Kidney glomerular epithelial cell (primary cell): ENCODE data around the gene EDRF1.
"Not testable (repeated sequence)": the region's sequence is repeated elsewhere in the genome, so short reads cannot be mapped to it uniquely, and the experiment has no call there.

ENCODE experiments used
- DNase-seq: peaks from one replicate; lab custom pipeline; 2025; lab: John Stamatoyannopoulos, UW

The EDRF1 gene, protein sequence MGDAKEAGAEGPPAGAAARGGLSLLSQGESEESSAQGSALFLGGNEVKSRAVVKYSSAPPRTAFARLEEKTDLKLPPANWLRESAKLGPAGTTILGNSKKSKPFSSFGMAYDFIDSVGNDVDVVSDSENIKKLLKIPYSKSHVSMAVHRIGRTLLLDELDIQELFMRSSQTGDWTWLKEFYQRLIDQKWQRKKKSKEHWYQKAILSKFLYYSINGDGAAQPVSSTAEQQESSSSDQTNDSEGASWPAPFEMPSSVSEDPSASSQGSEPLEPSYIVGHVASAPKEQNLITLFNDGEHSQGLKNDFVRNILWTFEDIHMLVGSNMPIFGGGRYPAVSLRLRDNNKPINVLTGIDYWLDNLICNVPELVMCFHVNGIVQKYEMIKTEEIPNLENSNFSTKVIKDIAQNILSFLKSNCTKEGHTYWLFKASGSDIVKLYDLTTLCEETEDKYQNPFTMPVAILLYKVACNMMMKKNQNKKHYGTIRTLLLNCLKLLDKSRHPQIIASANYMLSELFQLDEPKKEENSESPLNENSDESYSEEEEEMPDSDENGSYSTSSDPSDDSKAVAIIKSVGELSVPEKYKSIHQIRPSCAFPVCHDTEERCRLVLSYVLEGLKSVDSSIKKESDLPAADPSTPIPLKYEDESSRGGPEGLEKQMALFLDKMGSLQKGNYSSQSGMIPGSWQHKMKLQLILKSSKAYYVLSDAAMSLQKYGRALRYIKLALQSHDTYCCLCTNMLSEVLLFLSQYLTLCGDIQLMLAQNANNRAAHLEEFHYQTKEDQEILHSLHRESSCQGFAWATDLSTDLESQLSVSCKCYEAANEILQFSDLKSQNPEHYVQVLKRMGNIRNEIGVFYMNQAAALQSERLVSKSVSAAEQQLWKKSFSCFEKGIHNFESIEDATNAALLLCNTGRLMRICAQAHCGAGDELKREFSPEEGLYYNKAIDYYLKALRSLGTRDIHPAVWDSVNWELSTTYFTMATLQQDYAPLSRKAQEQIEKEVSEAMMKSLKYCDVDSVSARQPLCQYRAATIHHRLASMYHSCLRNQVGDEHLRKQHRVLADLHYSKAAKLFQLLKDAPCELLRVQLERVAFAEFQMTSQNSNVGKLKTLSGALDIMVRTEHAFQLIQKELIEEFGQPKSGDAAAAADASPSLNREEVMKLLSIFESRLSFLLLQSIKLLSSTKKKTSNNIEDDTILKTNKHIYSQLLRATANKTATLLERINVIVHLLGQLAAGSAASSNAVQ

GRCh38 chr10:125719173-125720001 lies at the start of gene EDRF1:
EDRF1 (plus strand) TSS chr10:125719709; CDS start chr10:125719808, 99 bp downstream.
- peak; percentile 99 for DNase-seq

DNA sequence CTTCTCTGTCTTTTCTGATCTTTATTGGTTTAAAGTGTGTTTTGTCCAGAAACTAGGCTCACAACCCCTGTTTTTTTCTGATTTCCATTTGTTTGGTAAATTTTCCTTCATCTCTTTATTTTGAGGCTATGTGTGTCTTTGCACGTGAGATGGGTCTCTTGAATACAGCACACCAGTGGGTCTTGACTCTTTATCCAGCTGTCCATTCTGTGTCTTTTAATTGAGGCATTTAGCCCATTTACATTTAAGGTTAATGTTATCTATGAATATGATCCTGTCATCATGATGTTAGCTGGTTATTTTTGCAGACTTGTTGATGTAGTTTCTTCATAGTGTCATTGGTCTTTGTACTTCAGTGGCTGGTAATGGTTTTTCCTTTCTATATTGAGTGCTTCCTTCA lies 46.6 kb upstream of the EDRF1 start:
- DNase-seq, result no peak

DNA sequence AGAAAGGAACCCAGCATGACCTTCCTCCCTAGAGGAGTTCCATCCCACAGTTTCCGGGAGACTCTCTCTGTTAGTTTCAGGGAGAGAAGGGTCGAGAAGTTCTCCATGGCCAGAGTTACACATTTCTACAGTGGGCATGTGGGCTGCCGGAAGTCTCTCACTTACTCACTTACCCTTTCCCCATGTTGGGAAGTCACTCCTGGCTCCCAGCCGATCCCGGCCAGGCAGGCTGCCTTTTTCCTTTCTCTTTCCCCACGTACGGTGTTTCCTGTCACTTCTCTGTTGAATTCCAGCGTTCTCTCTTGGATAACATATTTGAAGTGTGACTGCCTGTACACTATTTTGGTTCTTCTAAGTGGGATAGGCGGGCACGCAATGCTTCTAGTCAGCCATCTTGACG lies 40.1 kb upstream of the EDRF1 start:
- no peak for DNase-seq

DNA sequence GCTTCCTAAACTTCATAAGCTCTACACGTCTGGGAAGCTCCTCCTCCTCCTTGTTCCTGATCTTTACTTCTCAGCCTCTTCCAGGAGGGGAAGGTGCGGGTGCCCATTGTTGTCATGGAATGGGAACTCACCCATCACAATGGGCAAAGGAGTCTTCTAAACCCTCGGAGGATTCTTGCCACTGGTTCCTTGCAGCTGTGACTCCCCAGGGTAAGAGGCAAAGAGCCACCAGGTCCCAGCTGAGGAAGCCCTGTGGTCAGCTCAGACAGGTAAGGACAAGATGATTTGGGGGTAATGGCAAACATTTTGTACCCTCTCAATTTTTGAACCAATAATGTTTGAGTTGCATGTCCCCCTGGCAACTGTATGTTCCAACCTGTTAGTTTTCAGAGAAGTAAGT lies 36.4 kb upstream of the EDRF1 start, which contains the start of gene TEX36:
Gene TEX36 (minus strand): TSS at position 101 of the 400 bp plus-strand sequence. CDS start 174 bp downstream, outside the sequence.
- no peak for DNase-seq

DNA sequence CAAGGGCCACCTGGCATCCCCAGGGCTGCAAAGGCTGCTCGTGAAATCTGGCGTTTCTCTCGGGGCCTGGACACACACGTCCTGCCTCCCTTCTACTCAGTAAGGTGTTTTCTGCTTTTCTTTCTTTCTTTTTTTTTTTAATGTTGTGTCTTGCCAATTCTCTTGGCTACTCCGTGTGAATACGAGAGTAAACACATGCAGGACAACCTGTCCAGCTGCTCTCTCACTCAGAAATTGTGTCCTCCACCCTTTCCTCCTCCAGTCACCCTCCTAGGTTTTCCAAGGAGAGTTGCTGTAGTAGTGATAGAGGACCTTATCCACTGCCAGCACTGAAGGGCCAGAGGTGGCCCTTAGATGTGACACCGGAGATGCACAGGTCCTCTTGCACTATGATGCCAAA lies 35.7 kb upstream of the EDRF1 start:
- no peak for DNase-seq

DNA sequence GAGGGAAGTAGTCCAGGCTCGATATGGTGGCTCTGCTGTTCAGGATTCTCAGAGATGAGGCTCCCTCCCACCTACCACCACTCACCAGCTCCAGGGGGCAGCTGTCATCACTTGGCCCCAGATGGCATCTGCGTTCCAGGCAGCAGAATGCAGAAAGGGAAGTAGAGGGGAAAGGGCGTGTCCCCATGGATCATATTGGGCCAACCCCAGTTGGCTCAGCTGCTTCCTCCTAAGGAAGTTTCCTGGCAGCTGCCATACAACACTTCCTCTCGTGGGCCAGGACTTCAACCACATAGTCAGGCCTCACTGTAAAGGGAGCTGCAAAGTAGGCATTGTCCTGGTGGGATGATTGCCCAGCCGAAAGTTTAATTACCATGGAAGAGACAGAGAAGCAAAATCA lies 34.9 kb upstream of the EDRF1 start:
- DNase-seq, result no peak

GRCh38 chr10:125687507-125688185 lies 31.9 kb upstream of the EDRF1 start:
- DNase-seq, result no peak

- no peak for DNase-seq
Observed at GRCh38 chr10:125689955-125690569, 29.4 kb upstream of the EDRF1 start.

DNA sequence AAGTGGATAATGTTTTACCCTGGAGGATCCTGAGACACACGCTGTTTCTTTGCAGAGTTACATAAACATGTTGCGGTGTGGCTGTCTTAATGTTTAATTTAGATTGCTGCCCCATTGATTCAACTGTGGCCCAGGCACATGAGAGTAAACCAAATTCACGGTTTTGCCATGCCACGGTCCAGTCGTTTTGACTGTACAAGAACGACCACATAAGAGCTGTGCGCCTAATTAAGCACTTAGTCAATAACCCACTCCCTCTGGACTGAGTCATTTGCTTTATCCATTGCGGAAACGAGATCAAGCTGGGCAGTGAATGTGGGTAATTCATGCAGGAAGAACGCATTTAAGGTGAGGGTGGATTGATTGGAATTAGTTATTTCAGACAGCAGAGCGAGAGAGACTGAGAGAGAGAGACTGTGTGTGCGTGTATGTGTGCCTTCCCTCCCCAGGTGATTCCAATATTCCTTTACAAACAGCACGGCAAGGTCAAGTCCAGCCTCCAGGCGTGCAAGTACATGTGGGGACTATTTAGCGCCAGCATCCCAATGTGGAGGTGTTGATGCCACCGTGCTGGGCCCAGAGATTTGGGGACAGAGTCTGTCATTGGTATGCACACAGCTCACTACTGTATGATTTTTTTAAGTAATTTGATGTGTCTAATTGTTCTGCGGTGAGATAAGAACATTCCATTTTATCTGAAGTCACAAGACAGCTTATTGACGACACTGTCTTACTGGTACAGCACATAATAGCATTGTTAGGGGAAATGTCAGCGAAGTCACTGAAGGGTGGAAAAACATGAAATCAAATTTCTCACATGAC lies 28.1 kb upstream of the EDRF1 start:
- DNase-seq, result peak; percentile 49

- no peak for DNase-seq
Observed at GRCh38 chr10:125692196-125692595, 27.3 kb upstream of the EDRF1 start.

DNA sequence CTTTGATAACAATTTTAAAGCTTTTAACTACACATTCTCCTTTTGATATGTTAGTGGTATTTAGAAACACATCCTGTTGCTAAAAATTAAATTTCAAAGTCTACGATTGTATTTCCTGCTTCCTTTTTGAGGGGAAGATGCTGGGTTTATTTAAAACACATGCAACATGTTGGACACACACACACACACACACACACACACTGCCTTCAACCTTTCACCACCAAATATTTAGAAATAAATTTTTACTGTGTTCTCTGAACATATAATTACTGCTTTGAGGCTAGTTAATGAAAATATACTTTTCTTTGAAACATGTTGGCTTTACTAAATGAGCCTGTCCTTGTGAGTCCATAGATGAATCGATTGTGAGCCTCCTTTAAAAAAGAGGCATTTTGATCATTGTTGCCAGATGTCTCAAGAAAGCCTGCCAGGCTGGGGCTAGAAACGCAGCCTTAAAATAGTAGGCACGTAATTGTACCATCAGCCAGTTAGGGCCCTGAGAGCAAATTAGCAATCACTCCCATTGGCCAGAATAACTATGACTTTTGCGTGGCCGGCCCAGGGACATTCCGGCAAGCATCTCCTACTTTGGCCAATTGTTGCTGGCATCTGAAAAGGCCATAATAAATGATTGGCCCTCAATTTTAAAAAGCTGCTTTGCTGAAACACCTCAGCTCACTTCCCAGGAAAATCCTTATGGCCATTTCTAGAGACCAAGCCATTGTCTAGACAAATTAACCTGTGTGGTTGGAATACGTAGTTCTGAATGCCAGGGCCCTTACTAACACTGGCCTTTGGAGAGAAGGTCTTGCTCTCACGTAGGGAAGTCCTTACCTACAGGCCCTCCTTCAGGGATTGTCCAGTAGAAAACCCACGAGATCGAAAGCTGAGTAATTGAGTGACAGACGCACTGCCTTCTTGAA lies 26.6 kb upstream of the EDRF1 start:
- DNase-seq, result no peak

DNA sequence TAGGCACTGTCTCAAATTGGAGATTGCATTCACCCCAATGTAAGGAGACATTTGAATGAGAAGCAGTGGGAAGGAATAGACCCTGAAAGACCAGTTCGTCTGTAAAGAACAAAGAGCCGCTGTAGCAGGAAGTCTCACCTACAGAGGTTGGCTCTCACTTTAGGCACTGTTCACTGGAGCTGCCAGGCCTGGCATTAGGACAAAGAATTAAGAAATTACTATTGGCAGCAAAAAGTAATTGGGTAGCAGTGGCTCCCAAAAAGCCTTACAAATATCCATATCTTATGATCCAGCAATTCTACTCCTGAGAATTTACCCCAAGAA lies 26.0 kb upstream of the EDRF1 start:
- no peak for DNase-seq

GRCh38 chr10:125694883-125695282 lies 24.6 kb upstream of the EDRF1 start:
- peak; percentile 4 for DNase-seq

DNA sequence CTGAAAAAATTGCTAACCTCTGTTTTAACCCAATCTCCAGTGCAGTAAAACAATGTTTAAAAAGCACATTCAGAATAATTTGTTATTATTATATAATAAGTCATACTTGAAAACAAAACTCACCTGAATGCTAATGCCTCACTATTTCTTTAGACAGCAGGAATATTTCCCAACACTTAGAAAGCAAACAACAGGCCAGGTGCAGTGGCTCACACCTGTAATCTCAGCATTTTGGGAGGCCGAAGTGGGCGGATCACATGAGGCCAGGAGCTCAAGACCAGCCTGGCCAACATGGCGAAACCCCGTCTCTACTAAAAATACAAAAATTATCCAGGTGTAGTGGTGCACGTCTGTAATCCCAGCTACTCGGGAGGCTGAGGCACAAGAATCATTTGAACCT lies 22.6 kb upstream of the EDRF1 start:
- not testable (repeated sequence) for DNase-seq

GRCh38 chr10:125698481-125698998 lies 21.0 kb upstream of the EDRF1 start:
- no peak for DNase-seq

- no peak for DNase-seq
Observed at GRCh38 chr10:125699562-125700143, 19.9 kb upstream of the EDRF1 start.

- no peak for DNase-seq
Observed at GRCh38 chr10:125700355-125700911, 19.1 kb upstream of the EDRF1 start.
